Measurements from ENCODE around the gene MACROD2.
"Not testable (repeated sequence)": the region's sequence is repeated elsewhere in the genome, so short reads cannot be mapped to it uniquely, and the experiment has no call there.

MACROD2 gene

GRCh38 chr20:15164726-15165125 lies 1169.4 kb downstream of the MACROD2 start:
- DNase-seq (ENCODE audit: low read depth in 2 of 2): no peak

- no peak for DNase-seq (ENCODE audit: low read depth in 2 of 2)
These were observed 1171.4 kb downstream of the MACROD2 start for GRCh38 chr20:15166744-15167143.

GRCh38 chr20:15171016-15171415 lies 1175.7 kb downstream of the MACROD2 start:
- DNase-seq (ENCODE audit: low read depth in 2 of 2): no peak

- no peak for DNase-seq (ENCODE audit: low read depth in 2 of 2)
These were observed 1181.6 kb downstream of the MACROD2 start for GRCh38 chr20:15176929-15177328.

- no peak for DNase-seq (ENCODE audit: low read depth in 2 of 2)
These were observed 1183.3 kb downstream of the MACROD2 start for GRCh38 chr20:15178581-15178980.

GRCh38 chr20:15179381-15179780 lies 1184.1 kb downstream of the MACROD2 start:
- DNase-seq (ENCODE audit: low read depth in 2 of 2): no peak

- DNase-seq (ENCODE audit: low read depth in 2 of 2): no peak
These were observed 1184.5 kb downstream of the MACROD2 start for GRCh38 chr20:15179781-15180180.

- DNase-seq (ENCODE audit: low read depth in 2 of 2): no peak
These were observed 1190.0 kb downstream of the MACROD2 start for GRCh38 chr20:15185322-15185721.

GRCh38 chr20:15185913-15186312 lies 1190.6 kb downstream of the MACROD2 start:
- no peak for DNase-seq (ENCODE audit: low read depth in 2 of 2)

- no peak for DNase-seq (ENCODE audit: low read depth in 2 of 2)
These were observed 1192.3 kb downstream of the MACROD2 start for GRCh38 chr20:15187612-15188011.

- no peak for DNase-seq (ENCODE audit: low read depth in 2 of 2)
These were observed 1193.1 kb downstream of the MACROD2 start for GRCh38 chr20:15188415-15188814.

GRCh38 chr20:15191082-15191723 lies 1195.9 kb downstream of the MACROD2 start:
- no peak for DNase-seq (ENCODE audit: low read depth in 2 of 2)

- no peak for DNase-seq (ENCODE audit: low read depth in 2 of 2)
These were observed 1200.1 kb downstream of the MACROD2 start for GRCh38 chr20:15195378-15195777.

GRCh38 chr20:15196547-15197255 lies 1201.4 kb downstream of the MACROD2 start:
- no peak for DNase-seq (ENCODE audit: low read depth in 2 of 2)

GRCh38 chr20:15198017-15198416 lies 1202.7 kb downstream of the MACROD2 start:
- DNase-seq (ENCODE audit: low read depth in 2 of 2): not testable (repeated sequence)

GRCh38 chr20:15199698-15200097 lies 1204.4 kb downstream of the MACROD2 start:
- no peak for DNase-seq (ENCODE audit: low read depth in 2 of 2)

- DNase-seq (ENCODE audit: low read depth in 2 of 2): no peak
These were observed 1204.8 kb downstream of the MACROD2 start for GRCh38 chr20:15200147-15200565.

GRCh38 chr20:15201602-15202001 lies 1206.3 kb downstream of the MACROD2 start:
- DNase-seq (ENCODE audit: low read depth in 2 of 2): no peak

- no peak for DNase-seq (ENCODE audit: low read depth in 2 of 2)
These were observed 1208.9 kb downstream of the MACROD2 start for GRCh38 chr20:15204234-15204633.

GRCh38 chr20:15205028-15205427 lies 1209.7 kb downstream of the MACROD2 start:
- no peak for DNase-seq (ENCODE audit: low read depth in 2 of 2)

GRCh38 chr20:15205719-15206118 lies 1210.4 kb downstream of the MACROD2 start:
- no peak for DNase-seq (ENCODE audit: low read depth in 2 of 2)

- DNase-seq (ENCODE audit: low read depth in 2 of 2): no peak
These were observed 1214.2 kb downstream of the MACROD2 start for GRCh38 chr20:15209537-15209936.

GRCh38 chr20:15214051-15214450 lies 1218.7 kb downstream of the MACROD2 start:
- no peak for DNase-seq (ENCODE audit: low read depth in 2 of 2)
